ENCODE data around the gene IFITM10.

The IFITM10 gene

GRCh38 chr11:1783725-1784529 is 33.5 kb upstream of the IFITM10 start:
- H3K4me3 ChIP-seq (ENCODE audit: low read length in 2 of 2): no peak overlapping the region
- no peaks in the 10 kb centered on the region for H3K9me3 ChIP-seq (ENCODE audit: control insufficient read depth in 2 of 2, low read length in 2 of 2)
- H3K27ac ChIP-seq (ENCODE audit: low read depth in 2 of 2, low read length in 2 of 2): no peak overlapping the region
- H3K4me1 ChIP-seq (ENCODE audit: control insufficient read depth in 2 of 2, insufficient read depth in 2 of 2, low read length in 2 of 2): peaks cover 0 to 2% of the 10 kb centered on the region in 2 donors
- H3K27me3 ChIP-seq (ENCODE audit: control insufficient read depth in 2 of 2, insufficient read depth in 2 of 2, low read length in 2 of 2): peaks cover 0 to 4% of the 10 kb centered on the region in 2 donors
- H3K9ac ChIP-seq (ENCODE audit: low read depth in 1 of 2, low read length in 2 of 2): no peak overlapping the region
- H3K36me3 ChIP-seq (ENCODE audit: control insufficient read depth in 2 of 2, insufficient read depth in 2 of 2, low read length in 2 of 2): no peaks in the 10 kb centered on the region

- H3K9me3 ChIP-seq (ENCODE audit: control insufficient read depth in 2 of 2, low read length in 2 of 2): no peaks in the 10 kb centered on the region
- no peaks in the 10 kb centered on the region for H3K36me3 ChIP-seq (ENCODE audit: control insufficient read depth in 2 of 2, insufficient read depth in 2 of 2, low read length in 2 of 2)
- H3K4me1 ChIP-seq (ENCODE audit: control insufficient read depth in 2 of 2, insufficient read depth in 2 of 2, low read length in 2 of 2): peaks cover 0 to 2% of the 10 kb centered on the region in 2 donors
- peak overlapping the region in 1 of 2 donors; percentile 58 for H3K27ac ChIP-seq (ENCODE audit: low read depth in 2 of 2, low read length in 2 of 2)
- H3K9ac ChIP-seq (ENCODE audit: low read depth in 1 of 2, low read length in 2 of 2): no peak overlapping the region
- peaks cover 0 to 6% of the 10 kb centered on the region in 2 donors for H3K27me3 ChIP-seq (ENCODE audit: control insufficient read depth in 2 of 2, insufficient read depth in 2 of 2, low read length in 2 of 2)
- H3K4me3 ChIP-seq (ENCODE audit: low read length in 2 of 2): no peak overlapping the region
Measured at GRCh38 chr11:1782831-1783724, 32.7 kb upstream of the IFITM10 start.

GRCh38 chr11:1782031-1782590 is 31.7 kb upstream of the IFITM10 start:
- Histone ChIP-seq H3K27ac (ENCODE audit: low read depth in 2 of 2, low read length in 2 of 2) (peak overlapping the region; percentile 58 to 66), H3K4me1 (ENCODE audit: control insufficient read depth in 2 of 2, insufficient read depth in 2 of 2, low read length in 2 of 2) (peaks cover 0 to 4% of the 10 kb centered on the region in 2 donors), H3K27me3 (ENCODE audit: control insufficient read depth in 2 of 2, insufficient read depth in 2 of 2, low read length in 2 of 2) (peaks cover 0 to 6% of the 10 kb centered on the region in 2 donors), H3K36me3 (ENCODE audit: control insufficient read depth in 2 of 2, insufficient read depth in 2 of 2, low read length in 2 of 2) (no peaks in the 10 kb centered on the region), H3K4me3 (ENCODE audit: low read length in 2 of 2) (no peak overlapping the region), H3K9me3 (ENCODE audit: control insufficient read depth in 2 of 2, low read length in 2 of 2) (no peaks in the 10 kb centered on the region), H3K9ac (ENCODE audit: low read depth in 1 of 2, low read length in 2 of 2) (no peak overlapping the region)

- H3K27me3 ChIP-seq (ENCODE audit: control insufficient read depth in 2 of 2, insufficient read depth in 2 of 2, low read length in 2 of 2): peaks cover 0 to 6% of the 10 kb centered on the region in 2 donors
- H3K9me3 ChIP-seq (ENCODE audit: control insufficient read depth in 2 of 2, low read length in 2 of 2): no peaks in the 10 kb centered on the region
- H3K36me3 ChIP-seq (ENCODE audit: control insufficient read depth in 2 of 2, insufficient read depth in 2 of 2, low read length in 2 of 2): no peaks in the 10 kb centered on the region
- no peak overlapping the region for H3K4me3 ChIP-seq (ENCODE audit: low read length in 2 of 2)
- no peak overlapping the region for H3K9ac ChIP-seq (ENCODE audit: low read depth in 1 of 2, low read length in 2 of 2)
- peaks cover 0 to 4% of the 10 kb centered on the region in 2 donors for H3K4me1 ChIP-seq (ENCODE audit: control insufficient read depth in 2 of 2, insufficient read depth in 2 of 2, low read length in 2 of 2)
- peak overlapping the region; percentile 58 to 66 for H3K27ac ChIP-seq (ENCODE audit: low read depth in 2 of 2, low read length in 2 of 2)
Measured at GRCh38 chr11:1781593-1781975, 31.2 kb upstream of the IFITM10 start.

- no peak overlapping the region for H3K9ac ChIP-seq (ENCODE audit: low read depth in 1 of 2, low read length in 2 of 2)
- H3K27me3 ChIP-seq (ENCODE audit: control insufficient read depth in 2 of 2, insufficient read depth in 2 of 2, low read length in 2 of 2): peaks cover 0 to 6% of the 10 kb centered on the region in 2 donors
- H3K4me3 ChIP-seq (ENCODE audit: low read length in 2 of 2): no peak overlapping the region
- peak overlapping the region; percentile 58 to 66 for H3K27ac ChIP-seq (ENCODE audit: low read depth in 2 of 2, low read length in 2 of 2)
- H3K9me3 ChIP-seq (ENCODE audit: control insufficient read depth in 2 of 2, low read length in 2 of 2): no peaks in the 10 kb centered on the region
- peaks cover 0 to 4% of the 10 kb centered on the region in 2 donors for H3K4me1 ChIP-seq (ENCODE audit: control insufficient read depth in 2 of 2, insufficient read depth in 2 of 2, low read length in 2 of 2)
- H3K36me3 ChIP-seq (ENCODE audit: control insufficient read depth in 2 of 2, insufficient read depth in 2 of 2, low read length in 2 of 2): no peaks in the 10 kb centered on the region
Measured at GRCh38 chr11:1780700-1781592, 30.6 kb upstream of the IFITM10 start.

- no peak overlapping the region for H3K4me3 ChIP-seq (ENCODE audit: low read length in 2 of 2)
- H3K4me1 ChIP-seq (ENCODE audit: control insufficient read depth in 2 of 2, insufficient read depth in 2 of 2, low read length in 2 of 2): peaks cover 0 to 4% of the 10 kb centered on the region in 2 donors
- no peaks in the 10 kb centered on the region for H3K36me3 ChIP-seq (ENCODE audit: control insufficient read depth in 2 of 2, insufficient read depth in 2 of 2, low read length in 2 of 2)
- no peak overlapping the region for H3K9ac ChIP-seq (ENCODE audit: low read depth in 1 of 2, low read length in 2 of 2)
- H3K27me3 ChIP-seq (ENCODE audit: control insufficient read depth in 2 of 2, insufficient read depth in 2 of 2, low read length in 2 of 2): peaks cover 0 to 6% of the 10 kb centered on the region in 2 donors
- H3K27ac ChIP-seq (ENCODE audit: low read depth in 2 of 2, low read length in 2 of 2): no peak overlapping the region
- H3K9me3 ChIP-seq (ENCODE audit: control insufficient read depth in 2 of 2, low read length in 2 of 2): no peaks in the 10 kb centered on the region
Measured at GRCh38 chr11:1779806-1780699, 29.7 kb upstream of the IFITM10 start.

GRCh38 chr11:1779034-1779805 is 28.8 kb upstream of the IFITM10 start:
- no peak overlapping the region for H3K9ac ChIP-seq (ENCODE audit: low read depth in 1 of 2, low read length in 2 of 2)
- peaks cover 0 to 4% of the 10 kb centered on the region in 2 donors for H3K4me1 ChIP-seq (ENCODE audit: control insufficient read depth in 2 of 2, insufficient read depth in 2 of 2, low read length in 2 of 2)
- peaks cover 0 to 6% of the 10 kb centered on the region in 2 donors for H3K27me3 ChIP-seq (ENCODE audit: control insufficient read depth in 2 of 2, insufficient read depth in 2 of 2, low read length in 2 of 2)
- H3K4me3 ChIP-seq (ENCODE audit: low read length in 2 of 2): no peak overlapping the region
- H3K27ac ChIP-seq (ENCODE audit: low read depth in 2 of 2, low read length in 2 of 2): no peak overlapping the region
- no peaks in the 10 kb centered on the region for H3K36me3 ChIP-seq (ENCODE audit: control insufficient read depth in 2 of 2, insufficient read depth in 2 of 2, low read length in 2 of 2)
- H3K9me3 ChIP-seq (ENCODE audit: control insufficient read depth in 2 of 2, low read length in 2 of 2): no peaks in the 10 kb centered on the region

- Histone ChIP-seq H3K4me3 (ENCODE audit: low read length in 2 of 2) (no peak overlapping the region), H3K9me3 (ENCODE audit: control insufficient read depth in 2 of 2, low read length in 2 of 2) (no peaks in the 10 kb centered on the region), H3K36me3 (ENCODE audit: control insufficient read depth in 2 of 2, insufficient read depth in 2 of 2, low read length in 2 of 2) (no peaks in the 10 kb centered on the region), H3K27me3 (ENCODE audit: control insufficient read depth in 2 of 2, insufficient read depth in 2 of 2, low read length in 2 of 2) (peaks cover 0 to 6% of the 10 kb centered on the region in 2 donors), H3K4me1 (ENCODE audit: control insufficient read depth in 2 of 2, insufficient read depth in 2 of 2, low read length in 2 of 2) (peaks cover 0 to 4% of the 10 kb centered on the region in 2 donors), H3K9ac (ENCODE audit: low read depth in 1 of 2, low read length in 2 of 2) (no peak overlapping the region), H3K27ac (ENCODE audit: low read depth in 2 of 2, low read length in 2 of 2) (no peak overlapping the region)
Measured at GRCh38 chr11:1778141-1778911, 27.9 kb upstream of the IFITM10 start.

All from mucosa of rectum (tissue), 2 donors.